GM13977 (cell line): ENCODE results near the gene TLCD3B.

Experiments
- DNase-seq: peaks from one replicate; pipeline ENCODE4 v3.0.0; 2012; ENCODE audit warnings: low spot score
- CTCF ChIP-seq: IDR thresholded peaks from 2 replicates; pipeline ENCODE4 v1.5.1; 2012; ENCODE audit warnings: mild to moderate bottlenecking, control low read depth; ENCODE audit not compliant: insufficient read depth; ENCODE audit errors: extremely low read depth, missing control alignments
- in situ Hi-C: fragments of 300-500 bp; cut with MboI; formaldehyde crosslinking; loops from one replicate; pipeline ENCODE4 v1.12.0; 2022; ENCODE audit warnings: low sequenced_read_pairs, low pct_unique_long_range_greater_than_20kb, mixed read lengths, inconsistent platforms; ENCODE audit not compliant: unreplicated experiment

The TLCD3B gene

GRCh38 chr16:29983420-29984136, 47.5 kb downstream of the TLCD3B start:
- in situ Hi-C loops, result no loop called here
- DNase-seq, result no peak
- no peak for TF ChIP-seq CTCF

- in situ Hi-C loops, result no loop called here
- DNase-seq, result no peak
- TF ChIP-seq CTCF, result no peak
Observed at GRCh38 chr16:29982560-29983419, 48.3 kb downstream of the TLCD3B start.

GRCh38 chr16:29978564-29979270, 52.4 kb downstream of the TLCD3B start:
- no peak for TF ChIP-seq CTCF
- no peak for DNase-seq

GRCh38 chr16:29978081-29978480, 53.0 kb downstream of the TLCD3B start:
- DNase-seq, result no peak
- in situ Hi-C loops, result no loop called here
- no peak for TF ChIP-seq CTCF

More at GRCh38 chr16:29978564-29979270, 52.4 kb downstream of the TLCD3B start:
- in situ Hi-C loops, result no loop called here

- TF ChIP-seq CTCF, result no peak
- in situ Hi-C loops, result no loop called here
Observed at GRCh38 chr16:29977063-29977825, 53.8 kb downstream of the TLCD3B start.

GRCh38 chr16:29975811-29976511, 55.1 kb downstream of the TLCD3B start:
- DNase-seq, result no peak
- no peak for TF ChIP-seq CTCF
- in situ Hi-C loops, result no loop called here

More at GRCh38 chr16:29977063-29977825, 53.8 kb downstream of the TLCD3B start:
- no peak for DNase-seq
